Nephron progenitor cell (in vitro differentiated cells): Measurements from ENCODE around the gene FSTL4.

Experiments used
- DNase-seq: peaks from one replicate; pipeline ENCODE4 v3.0.0; 2021
- H3K27ac Mint-ChIP-seq: 2 replicates; pipeline ENCODE4 v1.8.0; 2021; ENCODE audit warnings: mild to moderate bottlenecking, moderate library complexity, mixed read lengths
- H3K27me3 Mint-ChIP-seq: 2 replicates; pipeline ENCODE4 v1.8.0; 2021; ENCODE audit warnings: mild to moderate bottlenecking, low read depth, mixed read lengths; ENCODE audit not compliant: poor library complexity
- H3K36me3 Mint-ChIP-seq: 2 replicates; pipeline ENCODE4 v1.8.0; 2021; ENCODE audit warnings: low read depth, mixed read lengths
- H3K4me1 Mint-ChIP-seq: 2 replicates; pipeline ENCODE4 v1.8.0; 2021; ENCODE audit warnings: mixed read lengths
- H3K4me3 Mint-ChIP-seq: 2 replicates; pipeline ENCODE4 v1.8.0; 2021; ENCODE audit warnings: mild to moderate bottlenecking, moderate library complexity, mixed read lengths
- H3K9me3 Mint-ChIP-seq: 2 replicates; pipeline ENCODE4 v1.8.0; 2021; ENCODE audit warnings: mild to moderate bottlenecking, moderate library complexity, mixed read lengths
- CTCF ChIP-seq: fragments of 200-600 bp; sonication (generic); IDR thresholded peaks from 2 replicates; pipeline ENCODE4 v1.5.0; 2021; ENCODE audit warnings: antibody characterized with exemption

Gene FSTL4

GRCh38 chr5:133456933-133457402 lies 155.4 kb downstream of the FSTL4 start:
- H3K36me3 Mint-ChIP-seq = no peaks in the 10 kb centered on the region
- no peak overlapping the region for H3K4me3 Mint-ChIP-seq
- no peak overlapping the region for H3K27ac Mint-ChIP-seq
- H3K4me1 Mint-ChIP-seq = peaks cover 39% of the 10 kb centered on the region
- TF ChIP-seq CTCF = no peak
- DNase-seq = no peak
- peaks cover 10% of the 10 kb centered on the region for H3K27me3 Mint-ChIP-seq
- no peaks in the 10 kb centered on the region for H3K9me3 Mint-ChIP-seq

GRCh38 chr5:133455676-133456075 lies 156.7 kb downstream of the FSTL4 start:
- Mint-ChIP-seq H3K36me3 (no peaks in the 10 kb centered on the region), H3K27ac (no peak overlapping the region), H3K4me1 (peaks cover 42% of the 10 kb centered on the region), H3K9me3 (no peaks in the 10 kb centered on the region), H3K4me3 (no peak overlapping the region), H3K27me3 (peaks cover 7% of the 10 kb centered on the region)
- no peak for TF ChIP-seq CTCF
- DNase-seq = no peak

GRCh38 chr5:133454442-133454841 lies 157.9 kb downstream of the FSTL4 start:
- H3K27ac Mint-ChIP-seq = no peak overlapping the region
- no peak overlapping the region for H3K4me3 Mint-ChIP-seq
- H3K27me3 Mint-ChIP-seq = no peaks in the 10 kb centered on the region
- no peak for TF ChIP-seq CTCF
- no peaks in the 10 kb centered on the region for H3K9me3 Mint-ChIP-seq
- H3K36me3 Mint-ChIP-seq = no peaks in the 10 kb centered on the region
- no peak for DNase-seq
- peaks cover 43% of the 10 kb centered on the region for H3K4me1 Mint-ChIP-seq

GRCh38 chr5:133453831-133454230 lies 158.5 kb downstream of the FSTL4 start:
- TF ChIP-seq CTCF = no peak
- Mint-ChIP-seq H3K4me1 (peaks cover 38% of the 10 kb centered on the region), H3K27me3 (no peaks in the 10 kb centered on the region), H3K9me3 (no peaks in the 10 kb centered on the region), H3K4me3 (no peak overlapping the region), H3K36me3 (no peaks in the 10 kb centered on the region), H3K27ac (no peak overlapping the region)
- DNase-seq = no peak

GRCh38 chr5:133453084-133453780 lies 159.1 kb downstream of the FSTL4 start:
- H3K27ac Mint-ChIP-seq = no peak overlapping the region
- H3K36me3 Mint-ChIP-seq = no peaks in the 10 kb centered on the region
- peaks cover 32% of the 10 kb centered on the region for H3K4me1 Mint-ChIP-seq
- no peak overlapping the region for H3K4me3 Mint-ChIP-seq
- H3K27me3 Mint-ChIP-seq = peaks cover under 1% of the 10 kb centered on the region
- no peaks in the 10 kb centered on the region for H3K9me3 Mint-ChIP-seq
- DNase-seq = no peak
- no peak for TF ChIP-seq CTCF

- peaks cover 22% of the 10 kb centered on the region for H3K4me1 Mint-ChIP-seq
- no peak overlapping the region for H3K27ac Mint-ChIP-seq
- no peak for DNase-seq
- no peak overlapping the region for H3K4me3 Mint-ChIP-seq
- H3K36me3 Mint-ChIP-seq = no peaks in the 10 kb centered on the region
- no peak for TF ChIP-seq CTCF
- peaks cover 3% of the 10 kb centered on the region for H3K27me3 Mint-ChIP-seq
- no peaks in the 10 kb centered on the region for H3K9me3 Mint-ChIP-seq
Measured at GRCh38 chr5:133451926-133452325, 160.4 kb downstream of the FSTL4 start.
